Germinal center (tissue), 1 donor: ENCODE measurements around the gene AEBP2.
"Not testable (repeated sequence)": the region's sequence is repeated elsewhere in the genome, so short reads cannot be mapped to it uniquely, and the experiment has no call there.

Experiments used
- DNase-seq: peaks from one replicate; pipeline ENCODE4 v3.0.0; 2012; ENCODE audit warnings: mixed read lengths, low spot score

AEBP2 gene

GRCh38 chr12:19507823-19508222, 68.5 kb downstream of the AEBP2 start:
- no peak for DNase-seq

- DNase-seq: no peak
Observed at GRCh38 chr12:19510461-19510860, 71.2 kb downstream of the AEBP2 start.

GRCh38 chr12:19515179-19515578, 75.9 kb downstream of the AEBP2 start:
- DNase-seq: no peak

- no peak for DNase-seq
Observed at GRCh38 chr12:19517583-19517982, 78.3 kb downstream of the AEBP2 start.

- no peak for DNase-seq
Observed at GRCh38 chr12:19518209-19518608, 78.9 kb downstream of the AEBP2 start.

- DNase-seq: no peak
Observed at GRCh38 chr12:19520646-19521415, 81.5 kb downstream of the AEBP2 start.

GRCh38 chr12:19525274-19525673, 86.0 kb downstream of the AEBP2 start:
- no peak for DNase-seq

GRCh38 chr12:19527866-19528265, 88.6 kb downstream of the AEBP2 start:
- DNase-seq: no peak

- DNase-seq: no peak
Observed at GRCh38 chr12:19528750-19529149, 89.5 kb downstream of the AEBP2 start.

- no peak for DNase-seq
Observed at GRCh38 chr12:19529951-19530636, 90.8 kb downstream of the AEBP2 start.

- no peak for DNase-seq
Observed at GRCh38 chr12:19530637-19531023, 91.3 kb downstream of the AEBP2 start.

GRCh38 chr12:19533567-19533966, 94.3 kb downstream of the AEBP2 start:
- DNase-seq: no peak

GRCh38 chr12:19539071-19539470, 99.8 kb downstream of the AEBP2 start:
- no peak for DNase-seq

GRCh38 chr12:19539836-19540235, 100.5 kb downstream of the AEBP2 start:
- DNase-seq: no peak

- DNase-seq: no peak
Observed at GRCh38 chr12:19542606-19543005, 103.3 kb downstream of the AEBP2 start.

GRCh38 chr12:19544353-19544752, 105.1 kb downstream of the AEBP2 start:
- DNase-seq: no peak

GRCh38 chr12:19545301-19545700, 106.0 kb downstream of the AEBP2 start:
- no peak for DNase-seq

GRCh38 chr12:19546027-19546426, 106.7 kb downstream of the AEBP2 start:
- DNase-seq: no peak

- DNase-seq: no peak
Observed at GRCh38 chr12:19546611-19547162, 107.4 kb downstream of the AEBP2 start.

GRCh38 chr12:19547271-19547671, 108.0 kb downstream of the AEBP2 start:
- DNase-seq: no peak

GRCh38 chr12:19548834-19549233, 109.5 kb downstream of the AEBP2 start:
- no peak for DNase-seq

- no peak for DNase-seq
Observed at GRCh38 chr12:19550626-19551025, 111.3 kb downstream of the AEBP2 start.

- not testable (repeated sequence) for DNase-seq
Observed at GRCh38 chr12:19552441-19553097, 113.3 kb downstream of the AEBP2 start.
